NCI-H2029 treated with DMSO at 0.1 percent for 48 hours (cell line): ENCODE measurements around the gene SCNN1B.
"Not testable (repeated sequence)": the region's sequence is repeated elsewhere in the genome, so short reads cannot be mapped to it uniquely, and the experiment has no call there.

Experiments used
- DNase-seq: peaks from one replicate; lab custom pipeline; 2025; lab: John Stamatoyannopoulos, UW

The SCNN1B gene

DNA sequence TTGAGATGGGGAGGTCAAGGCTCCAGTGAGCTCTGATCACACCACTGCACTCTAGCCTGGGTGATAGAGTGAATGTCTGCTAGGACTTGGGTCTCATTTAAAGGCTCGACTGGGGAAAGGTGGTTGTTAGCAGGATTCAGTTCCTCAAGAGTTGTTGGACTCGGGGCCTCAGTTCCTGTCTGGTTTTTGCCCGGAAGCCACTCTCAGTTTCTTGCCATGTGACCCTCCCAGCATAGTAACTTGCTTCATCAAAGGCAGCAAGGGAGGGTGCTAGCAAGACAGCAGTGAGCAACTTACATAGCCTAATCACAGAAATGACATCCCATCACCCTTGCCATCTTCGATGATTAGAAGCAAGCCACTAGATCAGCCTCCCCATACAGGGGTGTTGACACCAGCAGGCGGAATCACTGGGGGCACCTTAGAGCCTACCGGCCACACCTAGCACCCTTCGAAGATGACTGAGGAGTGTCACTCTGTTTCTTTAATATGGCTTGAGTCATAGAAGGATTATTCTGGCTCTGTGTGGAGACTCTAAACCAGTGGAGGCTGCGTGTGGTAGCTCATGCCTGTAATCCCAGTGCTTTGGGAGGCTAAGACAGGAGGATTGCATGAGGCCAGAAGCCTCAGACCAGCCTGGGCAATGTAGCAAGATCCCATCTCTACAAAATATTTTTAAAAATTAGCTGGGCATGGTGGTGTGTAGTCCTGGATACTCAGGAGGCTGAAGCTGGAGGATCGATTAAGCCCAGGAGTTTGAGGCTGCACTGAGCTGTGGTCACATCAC, 13.2 kb upstream of the SCNN1B start:
- DNase-seq, result no peak

DNA sequence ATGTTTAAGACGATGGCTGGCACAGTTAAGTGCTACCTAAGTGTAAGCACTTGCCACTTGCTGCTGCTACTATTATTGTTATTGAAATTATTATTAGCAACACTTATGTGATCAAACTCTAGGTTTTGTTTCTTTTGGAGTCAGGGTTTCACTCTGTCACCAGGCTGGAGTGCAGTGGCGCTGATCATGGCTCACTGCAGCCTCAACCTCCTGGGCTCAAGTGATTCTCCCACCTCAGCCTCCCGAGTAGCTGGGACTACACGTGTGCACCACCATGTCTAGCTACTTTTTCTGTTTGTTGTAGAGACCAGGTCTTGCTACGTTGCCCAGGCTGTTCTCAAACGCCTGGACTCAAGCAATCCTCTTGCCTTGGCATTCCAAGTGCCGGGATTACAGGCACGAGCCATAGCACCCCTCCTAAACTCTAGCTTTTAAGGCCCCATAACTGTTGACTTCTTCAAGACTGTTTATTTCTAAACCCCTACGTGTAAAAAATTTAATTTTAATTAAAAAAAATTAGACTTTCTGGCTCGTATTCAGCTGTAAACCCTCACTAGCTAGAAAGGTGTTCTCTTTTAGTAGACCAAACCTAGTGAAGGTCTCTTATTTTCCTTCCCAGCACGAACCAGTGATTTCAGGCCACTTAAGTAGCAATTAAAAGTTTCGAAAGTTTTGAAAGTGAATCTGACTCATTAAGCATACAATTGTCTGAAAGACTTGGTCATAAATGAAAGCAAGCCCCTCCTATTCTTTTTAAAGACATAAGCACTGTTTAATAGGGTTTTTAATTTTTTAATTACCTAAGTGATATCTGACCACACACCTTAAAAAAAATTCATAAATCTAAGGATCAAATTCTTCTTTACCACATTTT, 11.7 kb upstream of the SCNN1B start:
- DNase-seq, result no peak

DNA sequence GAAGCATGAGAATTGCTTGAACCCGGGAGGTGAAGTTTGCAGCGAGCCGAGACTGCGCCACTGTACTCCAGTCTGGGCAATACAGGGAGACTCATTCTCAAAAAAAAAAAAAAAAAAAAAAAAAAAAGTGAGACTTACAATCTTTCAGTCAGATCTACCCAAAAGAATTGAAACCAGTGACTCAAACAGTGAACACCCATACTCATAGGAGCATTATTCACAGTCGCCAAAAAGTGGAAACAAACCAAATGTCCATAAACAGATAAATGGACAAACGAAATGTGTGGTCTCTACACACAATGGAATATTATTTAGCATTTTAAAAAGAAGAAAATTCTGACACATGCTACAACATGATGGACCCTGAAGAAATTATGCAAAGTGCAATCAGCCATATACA, 9.1 kb upstream of the SCNN1B start:
- DNase-seq, result no peak

DNA sequence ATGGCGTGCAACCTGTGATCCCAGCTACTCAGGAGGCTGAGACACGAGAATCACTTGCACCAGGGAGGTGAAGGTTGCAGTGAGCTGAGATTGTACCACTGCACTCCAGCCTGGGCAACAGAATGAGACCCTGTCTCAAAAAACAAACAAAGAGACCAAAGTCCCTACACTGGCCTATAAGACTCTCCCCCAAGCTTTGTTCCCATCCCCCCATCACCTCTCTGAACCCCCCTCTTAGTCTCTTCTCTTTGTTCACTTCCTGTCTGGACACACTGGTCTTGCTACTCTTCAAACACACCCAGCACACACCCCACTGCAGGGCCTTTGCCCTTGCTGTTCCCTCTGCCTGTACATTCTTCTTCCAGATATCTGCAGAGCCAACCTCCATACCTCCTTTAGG, 7.8 kb upstream of the SCNN1B start:
- DNase-seq, result no peak

DNA sequence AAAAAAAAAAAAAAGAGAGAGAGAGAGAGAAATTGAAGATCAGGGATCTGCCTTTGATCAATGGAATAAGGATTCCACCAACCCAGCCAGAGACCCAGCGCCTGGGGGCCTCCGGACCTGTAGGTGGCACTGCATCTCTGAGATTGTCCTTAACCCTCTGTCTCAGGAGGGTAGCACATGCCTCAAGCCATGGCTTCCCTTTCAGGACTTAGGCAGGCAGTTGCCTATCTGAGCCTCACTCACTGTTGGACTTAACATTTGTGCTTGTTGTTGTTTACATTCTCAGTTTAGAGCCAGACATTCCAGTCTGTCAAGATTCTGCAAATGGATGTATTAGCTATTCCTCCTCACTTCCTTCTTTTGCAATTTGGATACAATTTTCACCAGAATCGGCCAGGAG, 5.1 kb upstream of the SCNN1B start:
- DNase-seq, result no peak

DNA sequence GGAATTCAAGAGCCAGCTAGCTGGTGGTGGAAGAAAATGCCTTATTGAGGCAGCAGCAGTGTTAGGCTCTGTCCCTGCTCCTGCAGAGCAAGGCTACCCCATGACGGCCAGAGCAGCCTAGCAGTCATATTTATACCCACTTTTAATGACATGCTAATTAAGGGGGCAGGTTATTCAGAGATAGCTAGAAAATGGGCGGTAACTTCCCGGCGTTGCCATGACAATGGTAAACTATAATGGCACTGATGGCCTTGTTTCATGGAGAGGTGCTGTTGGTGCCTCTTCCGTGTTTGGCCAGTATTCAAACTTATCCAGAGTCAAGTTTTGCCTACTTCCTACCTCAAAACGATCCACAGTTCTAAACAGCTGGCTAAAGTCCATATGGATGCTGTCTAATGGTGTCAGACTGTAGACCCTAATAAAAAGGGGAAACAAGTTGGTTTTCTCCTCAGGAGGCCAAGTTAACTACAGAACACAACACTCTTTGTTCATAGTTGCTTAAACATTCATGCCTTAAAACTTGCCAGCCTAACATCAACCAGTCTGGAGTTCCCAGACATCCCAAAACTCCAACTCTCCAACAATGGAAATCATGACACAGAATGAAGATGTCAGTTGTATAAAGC, 3.7 kb upstream of the SCNN1B start:
- no peak for DNase-seq

DNA sequence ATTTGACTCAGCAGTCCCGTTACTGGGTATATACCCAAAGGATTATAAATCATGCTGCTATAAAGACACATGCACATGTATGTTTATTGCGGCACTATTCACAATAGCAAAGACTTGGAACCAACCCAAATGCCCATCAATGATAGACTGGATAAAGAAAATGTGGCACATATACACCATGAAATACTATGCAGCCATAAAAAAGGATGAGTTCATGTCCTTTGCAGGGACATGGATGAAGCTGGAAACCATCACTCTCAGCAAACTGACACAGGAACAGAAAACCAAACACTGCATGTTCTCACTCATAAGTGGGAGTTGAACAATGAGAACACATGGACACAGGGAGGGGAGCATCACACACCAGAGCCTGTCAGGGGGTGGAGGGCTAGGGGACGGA, 2.3 kb upstream of the SCNN1B start:
- not testable (repeated sequence) for DNase-seq

DNA sequence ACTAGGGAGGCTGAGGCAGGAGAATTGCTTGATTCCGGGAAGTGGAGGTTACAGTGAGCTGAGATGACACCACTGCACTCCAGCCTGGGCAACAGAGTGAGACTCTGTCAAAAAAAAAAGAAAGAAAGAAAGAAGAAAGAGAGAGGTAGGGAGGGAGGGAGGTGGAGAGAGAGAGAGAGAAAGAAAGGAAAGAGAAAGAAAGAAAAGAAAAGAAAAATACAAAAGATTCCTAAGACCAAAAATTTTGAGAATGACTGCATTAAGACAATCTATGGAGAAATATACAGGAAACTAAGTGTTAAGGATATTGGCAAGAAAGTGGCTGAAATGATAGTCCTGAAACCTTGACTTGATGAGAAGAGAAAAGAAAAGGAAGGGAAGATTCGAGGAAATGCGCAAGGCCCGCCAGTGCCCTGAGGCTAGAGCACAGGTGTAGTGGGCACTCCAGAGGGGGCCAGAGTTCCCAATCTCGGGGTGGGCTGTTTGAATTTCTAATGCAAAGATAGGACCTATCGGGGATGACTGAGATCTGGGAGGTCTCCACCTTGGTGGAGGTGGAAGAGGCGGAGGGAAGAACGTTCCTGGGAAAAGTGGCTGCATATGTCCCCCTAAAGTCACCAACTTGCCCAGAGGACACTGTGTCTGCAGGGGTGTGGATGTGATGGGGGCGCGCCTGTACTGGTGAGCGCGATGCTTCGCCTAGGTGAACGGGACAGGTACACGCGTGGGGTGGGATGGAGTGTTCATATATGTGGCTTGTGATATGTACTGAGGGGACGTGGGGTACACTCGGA, 654 bp upstream of the SCNN1B start:
- DNase-seq, result no peak

DNA sequence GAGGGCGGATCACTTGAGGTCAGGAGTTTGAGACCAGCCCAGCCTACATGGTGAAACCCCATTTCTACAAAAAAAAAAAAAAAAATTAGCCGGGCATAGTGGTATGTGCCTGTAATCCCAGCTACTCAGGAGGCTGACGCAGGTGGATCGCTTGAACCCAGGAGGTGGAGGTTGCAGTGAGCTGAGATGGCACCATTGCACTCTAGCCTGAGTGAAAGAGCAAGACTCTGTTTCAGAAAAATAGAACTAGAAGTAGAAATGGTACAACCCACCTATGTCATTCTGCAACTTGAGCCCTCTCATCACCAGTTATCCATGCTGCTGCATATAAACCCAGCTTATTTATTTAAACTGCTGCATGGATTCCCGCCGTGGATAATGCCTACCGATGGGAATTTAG, 1.6 kb downstream of the SCNN1B start:
- DNase-seq, result no peak

DNA sequence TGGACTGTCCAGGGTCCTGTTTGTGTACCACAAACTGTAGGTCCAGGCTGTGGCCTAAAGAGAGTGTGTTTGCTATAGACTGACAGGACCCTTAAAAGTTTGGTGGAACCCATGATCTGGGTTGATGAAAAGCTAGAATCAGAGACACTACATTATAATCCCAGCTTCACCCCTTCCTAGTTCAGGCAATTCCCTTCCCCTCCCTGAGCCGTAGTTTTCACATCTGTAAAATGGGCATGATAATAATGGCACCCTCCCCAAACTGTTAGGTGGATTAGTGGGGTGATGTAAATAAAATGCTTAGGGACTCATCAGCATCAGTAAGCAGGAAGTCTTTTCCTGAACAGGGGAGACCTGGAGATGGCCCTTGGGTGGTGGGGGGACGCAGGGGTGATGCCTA, 2.5 kb downstream of the SCNN1B start:
- no peak for DNase-seq

DNA sequence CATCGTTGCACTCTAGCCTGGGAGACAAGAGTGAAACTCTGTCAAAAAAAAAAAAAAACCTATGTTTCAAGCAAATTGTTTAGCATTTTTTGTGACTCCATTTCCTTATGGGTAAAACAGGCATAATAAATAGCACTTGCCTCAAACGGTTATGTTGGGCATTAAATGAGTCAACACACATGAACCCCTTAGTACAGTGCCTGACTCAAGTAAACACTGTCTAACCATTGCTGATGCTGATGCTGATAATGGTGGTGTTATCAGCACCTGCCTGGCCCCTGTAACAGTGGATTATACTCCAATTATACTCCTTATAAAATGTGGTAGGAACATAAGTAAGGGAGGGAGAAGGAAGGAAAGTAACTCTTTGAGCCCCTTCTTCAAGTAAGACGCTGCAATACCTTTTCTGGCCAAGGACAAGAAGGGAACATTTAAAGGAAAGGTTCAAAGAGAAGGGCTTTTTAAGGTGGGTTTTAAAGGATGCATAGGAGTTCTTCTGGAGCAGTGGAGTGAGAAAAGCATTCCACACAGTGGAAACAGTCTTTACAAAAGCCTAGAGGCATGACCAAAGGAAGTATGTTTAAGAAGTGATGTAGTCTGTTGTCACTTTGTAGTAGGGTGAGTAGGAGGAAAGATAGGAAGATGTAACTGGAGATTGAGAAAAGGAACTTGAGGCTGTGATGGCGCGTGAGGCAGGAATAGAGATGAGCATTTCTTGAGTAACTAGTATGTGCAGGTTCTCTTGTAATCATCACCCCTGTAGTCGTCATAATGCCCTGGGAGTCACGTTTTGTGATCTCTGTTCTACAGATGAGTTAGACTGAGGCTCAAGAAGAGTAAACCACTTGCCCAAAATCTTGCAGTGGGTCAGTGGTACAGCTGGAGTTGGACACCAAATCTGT, 4.3 kb downstream of the SCNN1B start:
- no peak for DNase-seq

DNA sequence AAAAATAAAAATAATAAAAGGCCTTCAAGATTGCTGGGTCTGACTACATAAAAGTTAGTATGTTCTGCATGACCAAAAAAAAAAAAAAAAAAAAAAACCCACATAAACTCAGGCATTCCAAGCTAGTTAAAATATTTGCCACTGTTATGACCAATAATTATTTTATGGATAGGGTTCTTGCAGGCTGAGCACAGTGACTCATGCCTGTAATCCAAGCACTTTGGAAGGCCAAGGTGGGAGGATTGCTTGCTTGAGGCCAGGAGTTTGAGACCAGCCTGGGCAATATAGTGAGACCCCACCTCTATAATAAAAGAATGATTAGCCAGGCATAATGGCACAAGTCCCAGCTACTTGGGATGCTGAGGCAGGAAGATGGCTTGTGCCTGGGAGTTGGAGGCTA, 8.1 kb downstream of the SCNN1B start:
- no peak for DNase-seq

DNA sequence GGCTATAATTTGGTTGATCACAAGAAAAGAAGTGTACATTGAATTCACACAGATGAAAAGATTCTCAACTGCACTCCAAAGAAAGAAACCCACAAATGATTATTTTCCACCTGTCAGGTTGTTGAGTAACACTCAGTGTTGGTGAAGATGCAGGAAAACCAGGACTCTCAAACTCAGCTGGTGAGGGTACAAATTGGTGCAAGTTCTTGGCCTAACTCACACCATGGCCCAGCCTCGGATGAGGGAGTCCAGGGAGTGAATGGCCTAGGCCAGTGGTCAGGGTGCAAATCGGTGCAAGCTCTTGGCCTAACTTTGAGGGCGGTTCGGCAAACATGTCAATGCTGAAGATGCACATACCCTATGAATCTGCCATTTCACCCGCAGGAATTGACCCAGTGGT, 8.6 kb downstream of the SCNN1B start:
- no peak for DNase-seq

DNA sequence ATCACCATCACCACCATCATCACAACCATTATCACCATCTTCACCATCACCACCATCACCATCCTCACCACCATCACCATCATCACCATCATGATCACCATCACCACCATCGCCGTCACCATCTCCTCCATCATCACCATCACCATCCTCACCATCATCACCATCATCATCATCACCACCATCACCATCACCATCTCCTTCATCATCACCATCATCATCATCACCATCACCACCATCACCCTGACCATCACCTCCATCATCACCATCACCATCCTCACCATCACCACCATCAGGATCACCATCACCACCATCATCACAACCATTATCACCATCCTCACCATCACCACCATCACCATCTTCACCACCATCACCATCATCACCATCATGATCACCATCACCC, 14.1 kb downstream of the SCNN1B start:
- no peak for DNase-seq

DNA sequence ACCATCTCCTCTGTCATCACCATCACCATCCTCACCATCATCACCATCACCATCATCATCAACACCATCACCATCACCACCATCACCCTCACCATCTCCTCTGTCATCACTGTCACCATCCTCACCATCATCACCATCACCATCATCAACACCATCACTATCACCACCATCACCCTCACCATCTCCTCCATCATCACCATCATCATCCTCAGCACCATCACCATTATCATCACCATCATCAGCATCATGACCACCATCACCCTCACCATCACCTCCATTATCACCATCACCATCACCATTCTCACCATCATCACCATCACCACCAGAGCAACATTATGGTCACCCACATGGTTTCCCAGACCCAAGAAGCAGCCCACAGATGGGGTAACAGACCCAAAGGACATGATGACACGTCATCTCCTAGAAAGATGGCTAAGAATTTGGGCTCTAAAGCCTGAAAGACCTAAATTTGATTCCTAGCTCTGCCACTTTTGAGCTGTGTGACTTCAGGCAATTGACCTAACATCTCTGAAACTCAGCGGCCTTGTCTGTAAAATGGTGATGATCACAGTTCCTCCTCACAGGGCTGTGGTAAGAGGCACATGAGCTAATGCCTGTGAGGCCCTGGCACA, 14.6 kb downstream of the SCNN1B start:
- no peak for DNase-seq

DNA sequence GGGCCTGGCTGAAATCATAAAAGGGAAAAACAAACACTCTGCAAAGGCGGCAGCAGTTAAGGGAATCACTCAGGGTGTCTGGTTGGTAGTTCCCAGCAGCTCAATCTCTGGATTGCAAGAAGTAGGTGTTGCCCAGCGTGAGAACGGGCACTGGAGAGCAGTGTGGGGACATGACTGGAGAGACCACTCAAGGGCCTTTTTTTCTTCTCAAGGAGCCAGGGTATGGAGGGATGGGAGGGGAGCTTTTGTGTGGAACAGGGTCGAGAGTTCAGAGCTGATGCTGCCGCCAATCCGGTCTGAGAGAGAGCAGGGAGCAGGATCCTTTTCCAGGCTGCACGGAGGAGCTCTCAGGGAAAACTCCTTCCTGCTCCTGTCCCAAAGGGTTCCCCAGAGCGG, 15.2 kb downstream of the SCNN1B start:
- peak; percentile 94 for DNase-seq

DNA sequence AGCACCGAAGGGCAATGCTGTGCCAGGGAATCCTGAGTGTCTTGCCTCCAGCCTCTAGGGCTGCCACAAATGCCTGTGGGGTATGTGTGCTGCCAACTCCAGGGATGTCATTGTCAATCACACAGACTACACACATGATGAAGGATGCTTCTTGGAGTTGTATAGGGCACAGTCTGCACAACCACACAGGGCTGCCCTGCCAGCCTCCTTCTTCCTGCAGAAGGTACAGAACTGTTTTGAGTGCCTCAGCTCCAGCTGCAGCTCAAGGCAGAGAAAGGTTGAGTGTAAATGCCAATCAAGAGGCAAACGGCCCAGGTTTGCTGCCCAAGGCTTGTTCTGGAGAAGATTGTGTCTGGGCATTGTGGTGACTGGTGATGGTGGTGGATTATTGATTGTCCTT, 15.6 kb downstream of the SCNN1B start:
- peak; percentile 74 for DNase-seq

DNA sequence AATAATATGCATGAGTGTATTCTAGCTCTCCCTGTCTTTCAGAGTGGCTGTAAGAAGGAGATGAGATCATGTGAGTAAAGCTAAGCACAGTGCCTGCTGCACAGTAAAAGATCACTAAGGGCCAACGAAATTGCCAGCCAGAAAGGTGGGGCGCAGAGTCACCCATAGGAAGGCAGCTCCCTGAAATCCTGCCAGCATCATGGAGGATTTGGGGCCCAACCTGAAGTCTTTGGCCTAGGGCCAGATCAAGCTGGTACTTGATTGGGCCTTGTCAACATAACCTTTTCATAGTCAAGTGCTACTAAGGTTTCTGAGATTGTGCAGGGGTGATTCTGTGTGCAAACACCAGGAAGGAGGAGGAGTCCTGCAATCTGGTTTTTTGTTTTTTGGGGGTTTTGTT, 16.5 kb downstream of the SCNN1B start:
- DNase-seq, result peak; percentile 89

DNA sequence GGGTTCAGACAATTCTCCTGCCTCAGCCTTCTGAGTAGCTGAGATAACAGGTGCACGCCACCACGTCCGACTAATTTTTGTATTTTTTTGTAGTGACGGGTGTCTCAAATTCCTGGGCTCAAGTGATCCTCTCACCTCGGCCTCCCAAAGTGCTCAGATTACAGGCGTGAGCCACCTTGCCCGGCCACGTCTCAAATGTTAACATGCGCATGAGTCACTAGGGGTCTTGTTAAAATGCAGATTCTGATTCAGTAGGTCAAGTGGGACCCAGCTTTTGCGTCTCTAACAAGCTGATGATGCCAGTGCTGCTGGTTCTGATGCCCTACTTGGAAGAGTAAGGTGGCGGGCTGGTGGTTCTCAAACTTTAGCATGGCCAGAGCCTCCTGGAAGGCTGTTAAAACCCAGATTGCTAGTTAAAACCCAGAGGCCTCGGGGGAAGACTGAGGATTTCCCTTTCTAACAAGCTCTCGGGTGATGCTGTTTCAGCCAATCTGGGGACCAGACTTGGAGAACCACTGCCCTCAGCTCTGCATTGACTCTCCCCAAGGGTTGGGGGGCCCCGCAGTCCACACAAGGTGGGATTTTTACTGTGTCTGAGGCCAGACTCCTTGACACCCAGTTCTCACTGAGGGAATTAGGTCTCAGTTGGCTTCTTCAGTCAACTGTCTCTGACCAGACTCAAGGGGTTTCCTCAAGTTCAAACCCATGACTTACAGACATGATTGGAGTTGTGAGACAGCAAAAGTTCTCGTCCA, 17.9 kb downstream of the SCNN1B start:
- DNase-seq, result no peak

DNA sequence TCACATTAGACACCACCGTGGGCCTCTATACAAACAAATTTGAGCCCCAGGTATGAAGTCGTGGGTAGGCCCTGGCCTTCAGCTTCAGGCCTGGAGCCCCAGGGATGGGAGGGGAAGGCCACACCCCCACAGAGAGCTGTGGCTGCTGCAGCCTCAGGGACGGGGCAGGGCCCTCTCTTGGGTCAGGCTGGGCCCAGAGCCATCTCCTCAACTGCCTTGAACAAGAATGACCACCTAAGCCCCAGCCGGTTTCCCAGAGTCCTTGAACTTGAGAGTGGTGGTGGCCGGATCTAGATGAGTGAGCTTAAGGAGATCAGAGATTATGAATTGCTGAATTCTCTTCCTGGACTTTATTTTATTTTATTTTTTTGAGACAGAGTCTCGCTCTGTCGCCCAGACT, 18.6 kb downstream of the SCNN1B start:
- DNase-seq, result peak; percentile 48
